Activated CD4-positive, CD25-positive, alpha-beta regulatory T cell treated with anti-CD3 and anti-CD28 coated beads, Interleukin-2, amount 50 U/mL, for 72 hours (primary cell): ENCODE results near the gene ADGRG2.
"Not testable (repeated sequence)": the region's sequence is repeated elsewhere in the genome, so short reads cannot be mapped to it uniquely, and the experiment has no call there.

Experiments used
- DNase-seq: peaks from one replicate; pipeline ENCODE4 v3.0.0; 2021

ADGRG2 gene

DNA sequence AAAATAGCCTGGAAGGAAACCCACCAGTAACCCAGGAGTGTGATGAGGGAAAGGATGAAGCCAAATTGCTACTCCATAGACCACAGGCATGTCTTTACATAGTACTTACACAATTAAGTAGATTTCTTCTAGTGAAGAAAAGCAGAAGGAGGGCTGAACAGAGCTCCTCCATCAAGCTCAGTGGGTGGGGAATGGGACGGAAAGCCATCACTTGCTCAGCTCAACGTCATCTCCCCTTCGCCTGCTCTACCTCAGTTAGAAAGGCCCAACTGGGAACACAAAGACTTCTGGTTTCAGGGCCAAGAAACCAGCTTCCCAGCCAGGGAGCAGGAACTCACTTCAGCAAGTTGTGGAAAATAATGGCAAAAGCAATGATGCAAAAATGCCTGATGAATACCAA is 36.6 kb downstream of the ADGRG2 start:
- DNase-seq: no peak

DNA sequence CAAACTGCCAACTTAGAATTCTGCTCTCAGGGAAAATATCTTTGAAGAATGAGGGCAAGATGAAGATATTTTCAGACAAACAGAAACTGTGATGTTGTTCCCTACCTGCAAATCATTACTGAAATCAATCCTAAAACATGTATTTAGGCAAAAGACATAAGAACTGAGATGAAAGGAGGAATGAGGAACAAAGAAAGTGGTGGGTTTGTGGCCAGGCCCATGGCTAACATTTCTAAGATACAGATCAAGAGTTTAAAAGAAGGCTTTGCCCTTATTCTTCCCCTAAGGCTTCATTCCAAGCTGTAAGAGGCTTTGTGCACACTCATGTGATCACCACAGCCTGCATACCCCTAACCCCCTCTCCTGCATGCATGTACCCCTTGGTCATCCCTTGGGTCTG is 46.5 kb downstream of the ADGRG2 start:
- DNase-seq: no peak

DNA sequence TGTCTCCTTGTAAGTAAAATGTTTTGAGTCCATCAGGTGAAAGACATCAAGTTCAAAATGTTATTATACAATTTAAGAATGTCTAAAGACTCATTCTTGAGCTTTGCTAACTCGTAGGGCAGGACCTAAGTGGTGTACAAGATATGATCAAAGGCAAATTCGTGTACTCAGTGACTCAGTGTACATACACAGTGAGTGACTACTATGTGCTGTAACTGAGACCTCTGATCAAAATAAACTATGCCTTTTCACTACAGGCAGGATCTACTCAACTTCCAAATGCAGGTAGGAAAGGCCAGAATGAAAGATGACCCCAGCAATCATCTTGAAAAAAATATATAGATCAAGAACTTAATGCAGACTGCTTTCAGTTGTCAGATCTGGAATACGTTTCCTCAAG is 49.9 kb downstream of the ADGRG2 start:
- DNase-seq: no peak

DNA sequence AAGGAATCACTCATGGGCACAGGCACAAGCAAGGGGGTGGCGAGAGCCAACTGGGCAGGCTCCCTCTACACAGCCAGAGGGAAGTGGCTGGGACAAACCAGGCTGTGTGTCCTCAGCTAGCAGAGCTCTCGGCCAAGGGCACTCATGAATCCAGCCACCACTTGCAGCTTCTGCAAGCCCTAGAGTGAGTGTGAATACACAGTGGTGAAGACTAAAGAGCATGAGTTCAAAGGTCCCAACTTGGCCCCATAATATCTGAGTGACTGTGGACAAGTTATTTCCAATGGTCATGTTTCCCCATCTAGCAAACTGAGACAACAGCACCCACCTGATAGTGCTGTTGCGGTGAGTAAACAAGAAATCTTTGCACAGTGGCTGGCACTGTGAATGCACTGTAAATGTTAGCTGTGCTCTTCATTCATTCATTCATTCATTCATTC is 51.7 kb downstream of the ADGRG2 start:
- DNase-seq: no peak

DNA sequence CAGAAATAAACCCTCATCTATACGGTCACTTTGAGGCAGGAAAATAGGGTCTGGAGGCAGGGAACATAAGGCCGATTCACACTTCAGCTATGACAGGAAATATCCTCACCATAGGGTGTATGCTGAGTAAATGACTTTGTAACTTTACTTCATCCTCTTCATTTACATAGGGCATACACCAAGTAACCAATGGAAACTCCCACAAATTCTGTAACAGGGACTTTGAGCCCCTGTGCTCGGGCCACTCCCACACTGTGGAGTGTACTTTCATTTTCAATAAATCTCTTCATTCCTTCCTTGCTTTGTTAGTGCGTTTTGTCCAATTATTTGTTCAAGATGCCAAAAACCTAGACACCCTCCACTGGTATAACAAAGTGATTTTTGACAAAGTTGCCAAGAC is 55.3 kb downstream of the ADGRG2 start:
- DNase-seq: not testable (repeated sequence)

DNA sequence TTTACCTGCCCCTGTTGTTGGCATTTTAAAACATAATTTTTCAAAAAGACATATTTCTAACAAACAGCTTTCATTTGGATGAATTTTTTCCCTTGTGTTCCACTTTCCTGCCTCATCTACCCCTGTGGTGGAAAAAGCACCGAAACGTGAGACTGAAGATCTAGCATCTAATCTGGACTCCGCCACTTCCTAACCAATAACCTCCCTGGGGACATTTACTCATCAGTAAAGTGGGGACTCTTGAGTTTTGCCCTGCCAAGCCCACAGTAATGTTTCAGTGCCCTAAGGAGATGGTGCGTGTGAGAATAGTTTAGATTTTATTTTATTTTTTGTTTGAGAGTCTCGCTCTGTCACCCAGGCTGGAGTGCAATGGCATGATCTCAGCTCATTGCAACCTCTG is 56.7 kb downstream of the ADGRG2 start:
- DNase-seq: no peak

DNA sequence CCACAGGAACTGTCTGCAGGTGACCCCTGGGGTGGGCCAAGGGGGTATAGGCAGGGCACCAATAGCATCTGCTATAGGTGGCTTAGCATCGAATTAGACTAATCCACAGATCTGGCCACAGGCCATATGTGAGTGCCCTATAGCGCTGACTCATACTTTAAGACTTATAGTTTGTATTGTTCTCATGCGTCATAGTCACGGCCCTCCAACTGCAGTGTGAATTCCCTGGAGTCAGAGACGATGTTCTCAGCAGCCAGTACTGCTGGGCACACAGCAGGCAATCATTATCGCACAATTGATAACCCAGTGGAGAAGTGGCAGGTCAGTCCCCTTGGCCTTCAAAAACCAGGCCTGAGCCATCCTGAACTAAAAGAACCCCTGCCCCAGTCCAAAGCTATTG is 58.1 kb downstream of the ADGRG2 start:
- no peak for DNase-seq

DNA sequence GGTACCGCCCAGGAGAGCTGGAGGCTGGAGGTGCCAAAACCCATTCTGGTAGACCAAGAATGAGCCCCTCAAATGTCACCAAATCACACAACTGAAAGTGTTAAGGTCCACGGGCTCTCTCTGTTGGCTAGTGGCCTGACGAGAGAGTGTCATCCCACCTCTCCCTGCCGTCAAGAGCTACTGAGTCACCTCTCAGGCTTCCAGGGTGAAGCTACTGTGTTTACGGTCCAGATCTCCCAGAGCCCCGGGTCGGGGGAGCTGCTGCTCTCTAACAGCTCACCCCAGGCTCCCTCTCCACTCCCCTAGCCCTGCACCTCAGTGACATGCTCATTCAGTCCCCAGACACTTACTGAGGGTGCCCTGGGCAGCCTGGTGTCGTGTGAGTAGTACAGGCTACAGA is 59.2 kb downstream of the ADGRG2 start:
- no peak for DNase-seq

DNA sequence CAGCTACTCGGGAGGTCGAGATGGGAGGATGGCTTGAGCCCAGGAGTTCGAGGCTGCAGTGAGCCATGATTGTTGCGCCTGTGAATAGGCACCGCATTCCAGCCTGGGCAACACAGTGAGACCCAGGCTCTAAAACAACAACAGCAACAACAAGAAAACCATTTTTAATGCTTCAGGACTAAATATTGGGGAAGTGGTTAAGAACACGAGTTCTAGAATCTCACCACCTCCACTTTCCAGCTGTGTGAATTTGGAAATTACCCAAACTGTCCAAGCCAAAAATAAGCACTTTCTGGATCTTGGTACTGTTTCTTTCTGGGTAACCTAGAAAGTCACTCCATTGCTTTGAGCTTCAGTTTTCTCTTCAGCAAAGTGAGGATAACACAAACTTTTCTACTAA is 63.2 kb downstream of the ADGRG2 start:
- DNase-seq: no peak

DNA sequence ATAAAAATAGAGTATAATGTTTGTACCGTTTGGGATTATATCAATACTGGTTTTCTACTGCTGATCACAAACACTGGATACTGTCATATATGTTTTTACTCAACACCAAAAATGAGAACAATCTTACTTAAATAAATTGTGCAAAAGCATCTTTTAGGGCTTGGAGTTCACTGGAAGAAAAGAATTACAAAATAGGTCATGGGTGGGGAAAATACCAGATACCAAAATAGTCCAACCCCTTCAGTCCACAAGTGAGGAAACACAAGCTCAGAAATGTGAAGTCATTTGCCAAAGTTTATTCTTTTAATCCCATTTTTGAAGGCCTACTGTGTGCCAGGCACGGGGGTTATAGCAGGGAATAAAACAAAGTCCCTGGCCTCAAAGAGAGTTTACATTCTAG is 64.4 kb downstream of the ADGRG2 start:
- DNase-seq: no peak

DNA sequence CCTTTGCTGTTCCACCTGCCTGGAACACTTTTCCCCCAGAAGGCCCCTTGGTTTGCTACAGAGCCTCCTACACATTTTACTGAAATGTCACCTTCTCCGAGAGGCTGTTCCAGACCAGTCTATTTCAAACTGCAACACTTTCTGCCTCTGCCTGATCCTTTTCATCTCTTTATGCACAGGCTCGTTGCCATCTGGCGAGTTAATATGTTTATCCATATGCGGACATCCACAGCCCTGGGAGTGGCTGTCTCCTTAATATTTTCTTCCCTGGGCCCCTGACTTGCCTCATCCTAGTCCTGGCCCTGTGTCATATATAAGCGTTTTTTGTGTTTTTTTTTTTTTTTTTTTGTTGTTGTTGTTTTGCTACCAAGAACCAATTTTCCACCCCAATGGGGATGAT is 73.2 kb downstream of the ADGRG2 start:
- no peak for DNase-seq

DNA sequence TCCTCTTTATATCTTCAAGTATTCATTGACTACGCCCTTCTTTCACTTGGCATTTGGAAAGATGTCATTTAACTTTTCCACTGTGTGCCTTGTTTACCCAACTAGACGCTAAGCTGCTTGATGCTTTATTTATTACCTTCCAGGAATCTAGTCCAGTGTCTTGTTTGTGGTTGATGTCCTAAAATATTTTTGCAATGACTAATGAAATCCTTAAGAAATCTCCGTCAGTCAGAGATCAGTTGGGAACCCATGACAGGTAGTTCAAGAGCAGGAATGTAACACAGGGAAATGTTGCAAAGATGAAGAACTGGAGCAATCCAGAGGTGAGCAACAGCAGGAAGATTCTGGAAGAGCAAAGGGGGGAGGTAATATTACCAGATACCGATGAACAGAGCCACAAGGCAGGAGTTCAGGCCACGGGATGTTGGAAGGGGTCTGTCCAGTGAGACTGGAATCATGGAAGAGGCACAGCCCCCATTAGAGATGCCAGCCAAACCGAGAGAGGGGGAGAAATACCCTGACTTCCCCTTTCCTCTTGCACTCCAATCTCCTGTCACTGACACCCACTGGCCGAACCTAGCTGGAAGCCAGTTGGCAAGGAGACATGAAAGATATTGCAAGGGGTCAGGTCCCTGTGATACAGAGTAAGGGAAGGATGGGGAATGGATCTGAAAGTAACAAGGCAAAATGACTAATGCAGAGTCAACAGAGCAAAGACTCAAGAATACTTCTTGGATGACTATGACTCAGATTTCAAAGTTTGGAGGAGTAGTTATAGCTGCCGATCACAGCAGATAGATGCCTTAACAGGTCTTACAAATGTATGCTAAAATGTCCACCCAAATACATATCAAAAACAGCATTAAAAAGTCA is 75.7 kb downstream of the ADGRG2 start:
- DNase-seq: no peak

DNA sequence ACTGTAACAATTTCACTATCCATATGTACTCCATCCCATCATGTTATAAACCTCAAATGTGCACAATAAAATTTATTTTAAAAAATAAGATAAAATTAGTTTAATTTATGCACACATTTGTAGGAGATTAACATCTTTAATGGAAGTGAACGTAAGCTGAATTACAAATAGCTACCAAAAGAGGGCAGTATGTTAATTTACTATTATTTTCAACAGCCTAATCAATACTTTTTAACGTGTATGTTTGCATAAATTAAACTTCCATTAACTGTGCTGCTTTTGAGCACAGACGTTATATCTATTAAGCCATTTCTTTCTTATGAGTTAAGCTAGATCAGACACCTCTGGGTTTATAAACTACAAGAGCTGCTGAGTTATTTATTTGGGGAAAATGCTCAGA is 81.9 kb downstream of the ADGRG2 start:
- DNase-seq: no peak

DNA sequence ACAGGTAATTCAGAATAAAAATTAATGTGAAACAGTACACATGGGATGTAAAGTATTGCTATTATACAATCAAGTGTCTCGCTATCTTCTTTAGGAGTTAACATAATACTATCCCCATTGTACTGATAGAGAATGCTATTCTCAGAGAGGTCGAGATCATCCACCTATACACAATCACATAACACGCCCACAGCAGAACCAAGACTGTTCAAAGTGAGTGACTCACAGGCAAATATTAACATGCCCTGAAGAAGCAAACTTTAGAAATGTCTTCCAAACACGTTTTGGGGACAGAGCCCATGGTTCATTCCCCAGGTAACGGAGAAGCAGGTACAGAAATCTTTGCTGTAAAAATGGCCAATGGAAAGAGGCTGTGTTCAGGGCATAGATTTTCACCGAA is 88.2 kb downstream of the ADGRG2 start:
- no peak for DNase-seq

DNA sequence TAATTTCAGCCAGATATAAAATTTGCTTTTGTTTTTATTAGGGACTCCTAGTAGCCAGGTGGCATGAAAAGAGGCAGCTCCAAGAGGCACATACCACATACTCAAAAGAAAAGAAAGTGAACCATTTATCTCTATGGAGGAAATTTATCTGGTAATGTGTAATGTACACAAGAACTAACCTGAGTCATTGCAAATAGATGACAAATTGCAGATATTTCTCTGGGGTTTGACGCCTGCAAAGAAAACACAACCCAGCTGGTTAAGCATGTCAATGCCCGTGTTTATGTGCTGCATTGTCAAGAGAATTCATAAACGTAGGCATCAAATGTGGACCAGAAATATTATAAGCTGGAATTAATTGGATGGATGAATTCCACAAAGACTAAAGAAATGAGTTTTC is 91.5 kb downstream of the ADGRG2 start:
- no peak for DNase-seq

DNA sequence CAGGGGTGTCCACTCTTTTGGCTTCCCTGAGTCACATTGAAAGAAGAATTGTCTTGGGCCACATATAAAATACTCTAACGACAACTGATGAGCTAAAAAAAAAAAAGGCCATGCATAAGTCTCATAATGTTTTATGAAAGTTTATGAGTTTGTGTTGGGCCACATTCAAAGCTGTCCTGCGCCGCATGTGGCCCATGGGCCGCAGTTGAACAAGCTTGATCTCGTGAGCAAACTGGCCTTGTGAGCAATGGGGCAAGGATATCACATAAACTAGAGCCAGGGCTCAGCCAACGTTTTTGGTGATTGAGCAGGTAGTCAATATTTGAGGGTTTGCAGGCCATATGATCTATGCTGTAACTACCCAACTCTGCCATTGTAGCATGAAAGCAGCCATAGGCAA is 93.7 kb downstream of the ADGRG2 start:
- no peak for DNase-seq

DNA sequence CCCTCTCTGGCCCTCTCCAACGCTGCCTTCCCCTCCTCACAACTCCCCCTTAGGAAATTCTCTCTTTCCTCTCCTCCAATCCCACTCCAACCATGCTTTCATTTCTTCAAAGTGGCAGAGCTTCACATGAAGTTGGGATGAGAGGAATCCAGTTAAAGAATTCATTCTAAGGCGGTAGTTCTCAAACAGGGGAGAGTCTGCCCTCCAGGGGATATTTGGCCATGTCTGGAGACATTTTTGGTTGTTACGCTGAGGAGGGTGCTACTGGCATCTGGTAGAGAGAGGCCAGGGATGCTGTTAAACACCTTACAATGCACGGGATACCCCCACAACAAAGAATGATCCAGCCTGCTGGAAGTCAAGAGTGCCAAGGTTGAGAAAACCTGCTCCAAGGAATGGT is 97.9 kb downstream of the ADGRG2 start:
- DNase-seq: no peak

DNA sequence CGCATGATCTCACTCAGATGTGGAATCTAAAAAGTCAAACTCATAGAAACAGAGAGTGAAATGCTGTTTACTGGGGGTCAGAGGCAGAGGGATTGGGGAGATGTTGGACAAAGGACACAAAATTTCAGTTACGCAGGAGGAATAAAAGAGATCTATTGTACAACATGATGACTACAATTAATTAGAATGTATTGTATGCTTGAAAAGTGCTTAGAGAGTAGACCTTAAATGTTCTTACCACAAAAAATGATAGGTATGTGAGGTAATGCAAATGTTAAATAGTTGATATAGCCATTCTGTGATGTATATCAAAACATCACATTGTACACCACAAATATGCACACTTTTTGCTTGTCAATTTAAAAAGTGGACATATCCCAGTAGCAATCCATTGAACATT is 102.3 kb downstream of the ADGRG2 start:
- DNase-seq: no peak

DNA sequence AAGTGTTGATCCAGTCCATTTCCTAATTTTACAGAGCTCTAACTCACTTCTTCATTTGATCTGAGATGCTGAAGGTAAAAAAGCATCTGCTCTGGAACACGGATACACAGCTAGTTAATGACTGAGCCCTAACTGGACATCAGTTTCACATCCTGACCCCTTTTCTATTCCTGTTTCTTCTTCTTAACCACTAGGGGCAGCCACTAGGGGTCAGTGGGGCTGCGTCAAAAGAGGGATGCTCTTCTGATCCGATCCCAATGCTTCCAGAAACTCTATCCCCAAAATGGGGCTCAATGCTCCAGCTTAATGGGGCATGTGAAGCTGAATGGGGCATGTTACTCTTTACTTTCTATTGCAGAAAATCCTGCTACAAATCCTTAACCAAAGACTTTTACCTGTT is 105.0 kb downstream of the ADGRG2 start:
- DNase-seq: no peak

DNA sequence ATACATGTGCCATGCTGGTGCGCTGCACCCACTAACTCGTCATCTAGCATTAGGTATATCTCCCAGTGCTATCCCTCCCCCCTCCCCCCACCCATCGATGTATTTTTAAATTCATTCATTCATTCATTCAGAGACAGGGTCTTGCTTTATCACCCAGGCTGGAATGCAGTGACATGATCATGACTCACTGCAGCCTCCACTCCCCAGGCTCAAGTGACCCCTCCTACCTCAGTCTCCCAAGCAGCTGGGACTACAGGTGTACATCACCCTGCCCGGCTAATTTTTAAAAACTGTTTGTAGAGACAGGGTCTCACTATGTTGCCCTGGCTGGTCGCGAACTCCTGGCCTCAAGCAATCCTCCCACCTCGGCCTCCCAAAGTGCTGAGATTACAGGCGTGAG is 105.7 kb downstream of the ADGRG2 start:
- not testable (repeated sequence) for DNase-seq

DNA sequence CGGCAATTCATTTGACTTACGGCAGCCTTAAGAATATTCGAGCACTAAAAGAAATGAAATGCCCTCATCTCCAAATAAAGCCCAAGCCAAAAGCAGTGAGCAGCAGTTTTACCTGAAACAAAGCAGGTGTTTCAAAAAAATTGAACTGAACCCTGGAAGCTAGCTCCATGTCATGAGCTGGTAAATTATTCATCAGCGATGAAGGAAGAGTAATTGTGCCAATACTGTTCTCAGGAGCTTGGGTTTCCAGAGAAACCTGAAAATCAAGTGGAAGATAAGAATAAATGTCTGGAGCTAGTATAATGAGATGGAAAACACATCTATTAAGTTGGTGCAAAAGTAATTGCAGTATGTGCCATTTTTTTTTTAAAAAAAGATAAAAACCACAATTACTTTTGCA is 114.4 kb downstream of the ADGRG2 start:
- DNase-seq: no peak

DNA sequence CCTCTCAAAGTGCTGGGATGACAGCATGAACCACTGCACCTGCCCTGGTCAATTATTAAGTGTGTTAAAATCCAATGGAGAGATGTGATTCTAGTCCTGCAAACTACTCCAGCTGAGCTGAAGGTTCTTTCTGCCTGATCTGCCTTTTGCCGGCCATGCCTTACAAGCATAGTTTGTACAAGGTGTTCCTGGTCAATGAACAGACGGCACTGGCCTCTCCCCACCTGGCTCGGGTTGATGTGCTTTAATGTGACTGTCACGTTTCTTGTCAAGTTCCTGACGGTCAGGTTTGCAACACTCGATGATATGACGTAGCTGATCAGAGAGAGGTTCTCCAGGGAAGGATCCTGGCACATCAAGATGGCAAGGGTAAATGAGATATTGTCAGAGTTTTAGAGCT is 115.3 kb downstream of the ADGRG2 start:
- no peak for DNase-seq

DNA sequence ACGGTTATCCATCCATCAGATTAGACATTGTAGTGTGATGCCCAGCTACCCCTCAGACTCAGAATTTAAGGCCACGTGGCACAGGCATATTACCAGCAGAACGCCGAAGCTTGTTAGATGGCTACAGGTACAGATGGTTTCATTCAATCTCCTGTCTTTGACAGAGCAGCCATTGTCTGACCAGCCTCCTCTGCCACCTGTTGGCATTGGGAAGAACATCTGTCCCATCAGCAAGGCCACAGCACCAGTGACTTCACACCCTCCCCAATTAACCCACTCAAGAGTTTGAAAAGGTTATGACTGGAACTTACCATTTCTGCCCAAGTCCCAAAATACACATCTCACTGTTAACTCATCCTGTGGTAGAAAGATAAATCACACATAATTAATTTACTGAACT is 116.4 kb downstream of the ADGRG2 start:
- no peak for DNase-seq

DNA sequence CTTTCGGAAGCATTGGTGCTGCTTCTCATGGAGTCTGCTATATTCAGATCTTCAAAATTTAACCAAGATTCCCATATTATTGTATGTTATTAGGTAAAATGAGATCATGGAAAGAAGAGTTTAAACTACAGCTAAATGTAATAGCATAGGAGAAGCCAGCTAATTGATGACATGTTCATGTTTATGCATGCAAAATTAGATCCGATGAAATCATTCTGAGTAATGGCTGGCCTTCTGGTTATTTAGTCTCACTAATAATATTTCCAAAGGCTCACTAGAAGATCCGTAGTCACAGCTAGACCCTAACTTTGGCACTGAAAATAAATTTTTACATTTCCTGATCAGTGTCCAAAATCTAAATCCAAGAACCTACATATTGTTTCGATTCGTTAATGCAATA is 118.5 kb downstream of the ADGRG2 start:
- no peak for DNase-seq

DNA sequence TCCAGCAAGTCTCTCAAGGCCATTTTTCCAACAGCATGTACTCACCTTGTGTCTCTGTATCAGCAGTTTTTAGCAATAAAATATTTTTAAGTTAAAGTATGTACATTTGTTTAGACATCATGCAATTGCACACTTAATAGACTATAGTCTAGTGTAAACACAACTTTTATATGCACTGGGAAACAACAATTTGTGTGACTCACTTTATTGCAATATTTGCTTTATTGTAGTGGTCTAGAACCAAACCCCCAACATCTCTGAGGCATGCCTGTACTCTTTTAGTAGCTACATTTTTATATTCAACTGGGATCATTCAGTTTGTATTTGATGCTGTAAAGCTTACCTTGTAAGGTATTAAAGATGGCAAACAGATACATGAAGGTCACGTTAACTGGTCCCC is 123.6 kb downstream of the ADGRG2 start:
- no peak for DNase-seq
